BJ (cell line): ENCODE measurements around the gene CPAMD8. TPM values are rescaled to one million over a fixed set of nuclear protein-coding genes. Genes with fewer than 3 reads are reported as not detected.

ENCODE experiments used
- CTCF ChIA-PET: fragments of 350-600 bp; formaldehyde crosslinking; extraction: SDS; loops from one replicate; lab custom pipeline; 2021; ENCODE audit warnings: antibody characterized with exemption, inconsistent platforms; lab: Yijun Ruan, JAX
- POLR2A ChIA-PET: fragments of 300-600 bp; sonication (Branson Sonifier 250); formaldehyde crosslinking; extraction: SDS; loops from one replicate; lab custom pipeline; 2021; ENCODE audit warnings: antibody characterized with exemption; lab: Charles Lee
- DNase-seq: peaks from one replicate; pipeline ENCODE4 v3.0.0-alpha.2; 2011; ENCODE audit warnings: low read depth
- H3K27me3 ChIP-seq: 2 replicates; pipeline ENCODE4 v1.6.0; 2011; ENCODE audit warnings: low read length; ENCODE audit not compliant: control insufficient read depth, insufficient read depth
- H3K36me3 ChIP-seq: 2 replicates; pipeline ENCODE4 v1.5.1; 2011; ENCODE audit warnings: low read length; ENCODE audit not compliant: control insufficient read depth, insufficient read depth
- H3K4me3 ChIP-seq: 2 replicates; pipeline ENCODE4 v1.5.1; 2011; ENCODE audit warnings: low read depth, mild to moderate bottlenecking, control low read depth, low read length
- CTCF ChIP-seq: IDR thresholded peaks from 2 replicates; pipeline ENCODE4 v1.5.1; 2011; ENCODE audit warnings: low read depth, mild to moderate bottlenecking, control low read depth, inconsistent platforms, low read length, moderate library complexity; ENCODE audit not compliant: insufficient read depth
- polyA plus RNA-seq: library from polyadenylated mRNA; depleted of rRNA; stranded (reverse); fragments of >200 nt; gene quantifications from 2 replicates; pipeline ENCODE4 v1.2.3, GENCODE V29; 2011

CPAMD8 gene
- polyA plus RNA-seq, 1 experiment = 1.1 TPM

GRCh38 chr19:17073869-17074633 is 47.4 kb upstream of the CPAMD8 start:
- H3K36me3 ChIP-seq = no peaks in the 10 kb centered on the region
- ChIA-PET CTCF (interaction anchor here (1.3 to 2.4 kb wide), 4 partner anchors 8 to 208 kb away, joined by 3 to 11 read pairs (median 3); partner anchors contain the start of gene ANKLE1), POLR2A (interaction anchor here (0.5 kb wide), 1 partner anchor 185 kb away, joined by 12 read pairs; no protein-coding TSS in a partner anchor)
- DNase-seq = no peak
- H3K27me3 ChIP-seq = no peaks in the 10 kb centered on the region
- H3K4me3 ChIP-seq = peak overlapping the region; percentile 86
- no peak for TF ChIP-seq CTCF

- TF ChIP-seq CTCF = no peak
- Histone ChIP-seq H3K27me3 (no peaks in the 10 kb centered on the region), H3K36me3 (no peaks in the 10 kb centered on the region), H3K4me3 (no peak overlapping the region)
- ChIA-PET CTCF (interaction anchor here (0.7 kb wide), 1 partner anchor 353 kb away, joined by 5 read pairs; no protein-coding TSS in a partner anchor), POLR2A (no interaction called here)
- DNase-seq = no peak
Measured at GRCh38 chr19:17070912-17071311, 44.3 kb upstream of the CPAMD8 start.

- POLR2A ChIA-PET = no interaction called here
- H3K4me3 ChIP-seq = no peak overlapping the region
- no peaks in the 10 kb centered on the region for H3K27me3 ChIP-seq
- DNase-seq = no peak
- no peak for TF ChIP-seq CTCF
- CTCF ChIA-PET = interaction anchor here (2.8 kb wide), 1 partner anchor 212 kb away, joined by 25 read pairs; the partner anchor contains the start of gene ANKLE1
- no peaks in the 10 kb centered on the region for H3K36me3 ChIP-seq
Measured at GRCh38 chr19:17070421-17070820, 43.8 kb upstream of the CPAMD8 start.

- H3K36me3 ChIP-seq = no peaks in the 10 kb centered on the region
- CTCF ChIA-PET = interaction anchor here (0.6 to 2.8 kb wide), 5 partner anchors 12 to 213 kb away, joined by 3 to 25 read pairs (median 3); partner anchors contain the start of gene ANKLE1
- no peak for TF ChIP-seq CTCF
- H3K27me3 ChIP-seq = no peaks in the 10 kb centered on the region
- no peak for DNase-seq
- POLR2A ChIA-PET = no interaction called here
- H3K4me3 ChIP-seq = no peak overlapping the region
Measured at GRCh38 chr19:17069193-17069592, 42.6 kb upstream of the CPAMD8 start.

- peaks cover 2% of the 10 kb centered on the region; the same call in 1 of the 2 replicates for H3K36me3 ChIP-seq
- no peak overlapping the region for H3K4me3 ChIP-seq
- no peaks in the 10 kb centered on the region for H3K27me3 ChIP-seq
- no peak for DNase-seq
- ChIA-PET CTCF (interaction anchor here (1.0 kb wide), 1 partner anchor 219 kb away, joined by 3 read pairs; no protein-coding TSS in a partner anchor), POLR2A (no interaction called here)
- TF ChIP-seq CTCF = no peak
Measured at GRCh38 chr19:17063428-17063827, 36.8 kb upstream of the CPAMD8 start.
